ENCODE data around the gene ADCK1.

DNA sequence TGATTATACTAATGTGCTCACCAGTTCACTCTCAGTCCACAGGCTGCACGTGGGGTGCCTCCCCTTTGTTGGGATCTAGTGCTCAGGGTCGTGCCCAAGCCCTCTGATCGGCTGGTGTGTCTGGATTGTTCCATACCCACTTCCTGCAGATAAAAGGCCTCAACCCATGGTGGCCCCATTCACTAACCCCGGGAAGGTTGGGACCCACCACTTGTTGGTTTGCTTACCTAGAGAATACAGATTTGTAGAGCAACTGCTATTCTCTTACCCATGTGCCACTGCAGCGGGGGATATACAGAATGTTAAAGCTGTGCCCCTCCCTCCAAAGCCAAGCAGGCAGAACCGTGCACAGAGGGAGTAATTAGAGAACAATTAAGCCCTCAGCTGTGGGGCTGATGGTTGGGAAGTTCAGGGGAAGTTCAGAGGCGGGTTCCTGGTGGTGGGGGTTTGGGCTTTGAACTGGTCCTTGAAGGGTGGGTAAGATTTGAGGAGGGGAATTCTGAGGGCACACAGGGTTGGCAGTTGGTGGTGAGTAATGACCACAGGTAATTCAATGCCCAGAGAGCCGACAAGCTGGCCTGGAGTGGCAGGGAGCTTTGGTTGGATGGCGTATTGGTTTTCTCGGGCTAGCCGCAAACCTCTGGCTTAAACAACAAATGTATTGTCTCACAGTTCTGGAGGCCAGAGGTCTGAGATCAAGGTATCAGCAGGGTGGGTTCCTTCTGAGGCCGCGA is 68.8 kb downstream of the ADCK1 start:
- TF ChIP-seq CTCF (IDR thresholded peaks at IDR 0.05) (no peak), POLR2A (IDR thresholded peaks at IDR 0.05) (no peak)
